DND-41 (cell line): ENCODE results near the gene EMCN.

Experiments used
- CTCF ChIP-seq: IDR thresholded peaks from 2 replicates; pipeline ENCODE4 v1.5.1; 2012; ENCODE audit warnings: borderline replicate concordance, low read length, moderate library complexity, mild to moderate bottlenecking; ENCODE audit not compliant: poor library complexity, severe bottlenecking; ENCODE audit errors: extremely low read depth
- EZH2 ChIP-seq: IDR thresholded peaks from 3 replicates; pipeline ENCODE4 v1.6.1; 2012; ENCODE audit warnings: borderline replicate concordance, low read depth, mild to moderate bottlenecking, moderate library complexity, low read length, inconsistent platforms; ENCODE audit not compliant: severe bottlenecking

DNA sequence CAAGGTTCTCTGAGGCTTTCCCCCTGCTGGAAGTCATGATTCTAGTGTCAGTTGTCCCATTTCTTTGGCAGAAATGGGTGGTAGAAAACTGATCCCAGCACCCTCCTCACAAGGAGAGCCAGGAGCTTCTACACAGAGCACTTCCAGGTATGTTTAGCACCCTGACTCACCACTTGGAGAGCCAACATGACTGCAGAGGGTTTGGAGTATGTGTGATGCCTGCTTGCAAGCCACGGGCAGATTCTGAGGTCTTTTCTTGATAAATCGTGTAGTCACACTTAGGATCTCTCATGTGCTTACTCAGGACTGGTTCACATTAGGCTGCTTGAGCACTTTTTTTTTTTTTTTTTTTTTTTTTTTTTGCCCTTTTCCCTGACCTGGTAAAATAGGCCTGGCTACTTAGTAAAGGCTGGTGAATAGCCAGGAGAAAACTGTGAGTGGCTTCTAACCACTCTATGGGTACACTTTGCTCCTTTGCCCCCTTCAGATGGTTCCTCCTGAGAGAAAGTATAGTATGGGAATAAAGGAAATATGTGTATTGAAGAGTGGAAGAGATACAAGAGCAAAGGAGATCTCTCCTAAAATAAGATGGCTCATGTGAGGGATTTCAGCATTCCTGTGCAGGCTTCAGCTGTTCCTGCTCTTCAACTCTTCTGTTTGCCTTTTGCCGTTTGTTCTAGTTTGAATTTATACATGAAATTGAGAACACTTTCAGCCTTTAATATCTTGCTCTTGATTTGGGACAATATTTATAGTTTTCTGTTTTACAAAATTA, 103.6 kb downstream of the EMCN start:
- TF ChIP-seq CTCF (no peak), EZH2 (no peak)
